ENCODE measurements around the gene ZCCHC9. TPM values are rescaled to one million over a fixed set of nuclear protein-coding genes. Genes with fewer than 3 reads are reported as not detected.
A peak's percentile ranks its signal among the peaks of the same experiment; 100 is the strongest.

The ZCCHC9 gene
- 10 to 100 TPM; 14.7 to 35.6 (median 18.3) TPM for total RNA-seq

DNA sequence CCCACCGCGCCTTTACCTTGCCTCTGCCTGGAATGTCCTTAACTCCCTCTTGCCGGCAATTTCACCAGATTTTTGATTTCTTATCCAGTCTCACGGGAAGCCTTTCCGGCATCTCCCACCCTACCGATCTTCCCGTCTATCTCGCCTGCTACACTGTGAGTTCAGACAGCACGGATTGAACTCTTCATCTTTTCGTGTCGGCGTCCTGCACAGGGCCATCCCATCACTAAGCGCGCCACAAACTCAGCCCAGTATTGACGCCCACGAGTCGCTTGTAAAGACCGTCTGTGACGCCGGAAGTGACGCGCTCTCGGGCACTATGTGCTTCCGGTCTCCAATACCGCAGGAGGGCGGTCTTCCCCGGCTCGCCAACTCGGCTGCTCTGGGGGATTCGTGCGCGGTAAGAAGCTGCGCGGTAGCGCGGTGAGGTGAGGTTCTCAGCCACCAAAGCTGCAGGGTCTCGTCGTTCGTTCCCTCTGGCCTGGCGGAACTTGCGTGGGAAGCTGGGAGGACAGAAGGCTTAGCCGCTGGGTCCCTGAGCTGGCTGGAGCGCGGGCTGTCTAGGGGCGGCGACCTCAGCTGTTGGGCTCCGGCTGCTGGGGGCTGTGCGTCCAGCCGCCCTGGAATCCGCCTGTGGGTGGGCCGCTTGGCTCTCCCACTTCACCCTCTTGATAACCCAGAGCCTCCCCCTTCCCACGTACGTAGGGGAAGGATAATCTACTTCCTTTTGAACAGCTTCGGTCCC, at the start of gene ZCCHC9:
TSS of gene ZCCHC9 (plus strand) at position 317 of the 745 bp plus-strand sequence. CDS start 3,171 bp downstream, outside the sequence.
- Histone ChIP-seq H3K27me3 (no peaks in the 10 kb centered on the region), H3K9me3 (no peaks in the 10 kb centered on the region), H3K4me1 (peaks cover 26 to 42% (median 30%) of the 10 kb centered on the region in 4 donors), H3K27ac (peak within 1 kb of the TSS; percentile 90 to 94 (median 93)), H3K4me3 (peak within 1 kb of the TSS; percentile 61 to 82 (median 76)), H3K36me3 (peaks cover 0 to 5% (median 0%) of the 10 kb centered on the region in 4 donors)
- TF ChIP-seq EP300 (IDR thresholded peaks at IDR 0.05) = peak in 1 of 4 donors; percentile 61
- TF ChIP-seq POLR2AphosphoS5 (IDR thresholded peaks at IDR 0.05) = peak; percentile 93 to 96
- TF ChIP-seq, protein P1, sequence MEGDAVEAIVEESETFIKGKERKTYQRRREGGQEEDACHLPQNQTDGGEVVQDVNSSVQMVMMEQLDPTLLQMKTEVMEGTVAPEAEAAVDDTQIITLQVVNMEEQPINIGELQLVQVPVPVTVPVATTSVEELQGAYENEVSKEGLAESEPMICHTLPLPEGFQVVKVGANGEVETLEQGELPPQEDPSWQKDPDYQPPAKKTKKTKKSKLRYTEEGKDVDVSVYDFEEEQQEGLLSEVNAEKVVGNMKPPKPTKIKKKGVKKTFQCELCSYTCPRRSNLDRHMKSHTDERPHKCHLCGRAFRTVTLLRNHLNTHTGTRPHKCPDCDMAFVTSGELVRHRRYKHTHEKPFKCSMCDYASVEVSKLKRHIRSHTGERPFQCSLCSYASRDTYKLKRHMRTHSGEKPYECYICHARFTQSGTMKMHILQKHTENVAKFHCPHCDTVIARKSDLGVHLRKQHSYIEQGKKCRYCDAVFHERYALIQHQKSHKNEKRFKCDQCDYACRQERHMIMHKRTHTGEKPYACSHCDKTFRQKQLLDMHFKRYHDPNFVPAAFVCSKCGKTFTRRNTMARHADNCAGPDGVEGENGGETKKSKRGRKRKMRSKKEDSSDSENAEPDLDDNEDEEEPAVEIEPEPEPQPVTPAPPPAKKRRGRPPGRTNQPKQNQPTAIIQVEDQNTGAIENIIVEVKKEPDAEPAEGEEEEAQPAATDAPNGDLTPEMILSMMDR (IDR thresholded peaks at IDR 0.05) = peak in 2 of 6 experiments; percentile 22 to 52
- peak in 3 of 4 donors; percentile 78 to 92 (median 83) for TF ChIP-seq POLR2A (IDR thresholded peaks at IDR 0.05)
- 0 to 1% methylated on average over 30 to 42 of the region's 54 CpGs for WGBS, 2 donors
- ATAC-seq (ENCODE audit: low FRiP score in 2 of 2) (peak; percentile 98), DNase-seq (peak; percentile 91 to 94)

DNA sequence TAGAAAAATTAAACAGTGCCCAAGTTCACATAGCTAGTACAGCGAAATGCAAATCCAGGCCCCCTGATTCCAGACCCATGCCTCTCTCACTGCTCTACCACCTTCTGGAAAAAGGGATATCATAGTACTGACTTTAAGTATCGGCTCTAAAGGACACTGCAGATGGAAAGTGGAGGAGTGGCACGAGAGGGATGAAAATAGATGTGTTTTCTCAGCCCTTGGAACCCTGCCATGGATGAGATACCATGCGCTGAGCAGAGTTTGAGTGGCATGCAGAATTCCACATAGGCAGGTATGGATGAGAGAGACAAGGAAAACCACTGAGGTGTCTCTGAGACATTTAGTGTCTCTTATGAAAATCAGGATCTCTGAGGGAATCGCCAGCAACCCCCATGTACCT, 49.5 kb upstream of the ZCCHC9 start:
- WGBS, 2 donors = 93 to 96% methylated on average over 5 of the region's 5 CpGs

GRCh38 chr5:81252904-81253303, 48.5 kb upstream of the ZCCHC9 start:
- Histone ChIP-seq H3K4me3 (no peak overlapping the region), H3K4me1 (no peaks in the 10 kb centered on the region), H3K9me3 (no peaks in the 10 kb centered on the region), H3K27ac (no peak overlapping the region), H3K36me3 (no peaks in the 10 kb centered on the region), H3K27me3 (no peaks in the 10 kb centered on the region)
- ATAC-seq (ENCODE audit: low FRiP score in 2 of 2) = no peak
- WGBS, 2 donors = 90 to 94% methylated on average over 1 of the region's 1 CpG
- no peak for DNase-seq
- no peak for TF ChIP-seq POLR2AphosphoS5 (IDR thresholded peaks at IDR 0.05)
- no peak for TF ChIP-seq POLR2A (IDR thresholded peaks at IDR 0.05)
- TF ChIP-seq EP300 (IDR thresholded peaks at IDR 0.05) = no peak
- TF ChIP-seq, protein P1 (IDR thresholded peaks at IDR 0.05) = no peak

More for the DNA sequence above, 49.5 kb upstream of the ZCCHC9 start:
- no peak for DNase-seq
- Histone ChIP-seq H3K36me3 (no peaks in the 10 kb centered on the region), H3K9me3 (no peaks in the 10 kb centered on the region), H3K4me1 (no peaks in the 10 kb centered on the region), H3K27me3 (no peaks in the 10 kb centered on the region), H3K4me3 (no peak overlapping the region), H3K27ac (no peak overlapping the region)
- no peak for TF ChIP-seq EP300 (IDR thresholded peaks at IDR 0.05)
- no peak for TF ChIP-seq POLR2A (IDR thresholded peaks at IDR 0.05)
- TF ChIP-seq, protein P1 (IDR thresholded peaks at IDR 0.05) = no peak
- TF ChIP-seq POLR2AphosphoS5 (IDR thresholded peaks at IDR 0.05) = no peak
- no peak for ATAC-seq (ENCODE audit: low FRiP score in 2 of 2)

- Histone ChIP-seq H3K27ac (no peak overlapping the region), H3K36me3 (no peaks in the 10 kb centered on the region), H3K27me3 (no peaks in the 10 kb centered on the region), H3K4me1 (no peaks in the 10 kb centered on the region), H3K4me3 (no peak overlapping the region), H3K9me3 (no peaks in the 10 kb centered on the region)
- ATAC-seq (ENCODE audit: low FRiP score in 2 of 2) = no peak
- DNase-seq = no peak
- TF ChIP-seq POLR2A (IDR thresholded peaks at IDR 0.05) (no peak), EP300 (IDR thresholded peaks at IDR 0.05) (no peak), POLR2AphosphoS5 (IDR thresholded peaks at IDR 0.05) (no peak)
- TF ChIP-seq, protein P1 (IDR thresholded peaks at IDR 0.05) = no peak
- 63 to 69% methylated on average over 4 of the region's 4 CpGs for WGBS, 2 donors
Measured at GRCh38 chr5:81253875-81254274, 47.5 kb upstream of the ZCCHC9 start.
